ENCODE measurements around the gene ZACN. TPM values are rescaled to one million over a fixed set of nuclear protein-coding genes. Genes with fewer than 3 reads are reported as not detected.
A peak's percentile ranks its signal among the peaks of the same experiment; 100 is the strongest.

ZACN gene
- total RNA-seq, 1 donor from 2014 or later = not detected

DNA sequence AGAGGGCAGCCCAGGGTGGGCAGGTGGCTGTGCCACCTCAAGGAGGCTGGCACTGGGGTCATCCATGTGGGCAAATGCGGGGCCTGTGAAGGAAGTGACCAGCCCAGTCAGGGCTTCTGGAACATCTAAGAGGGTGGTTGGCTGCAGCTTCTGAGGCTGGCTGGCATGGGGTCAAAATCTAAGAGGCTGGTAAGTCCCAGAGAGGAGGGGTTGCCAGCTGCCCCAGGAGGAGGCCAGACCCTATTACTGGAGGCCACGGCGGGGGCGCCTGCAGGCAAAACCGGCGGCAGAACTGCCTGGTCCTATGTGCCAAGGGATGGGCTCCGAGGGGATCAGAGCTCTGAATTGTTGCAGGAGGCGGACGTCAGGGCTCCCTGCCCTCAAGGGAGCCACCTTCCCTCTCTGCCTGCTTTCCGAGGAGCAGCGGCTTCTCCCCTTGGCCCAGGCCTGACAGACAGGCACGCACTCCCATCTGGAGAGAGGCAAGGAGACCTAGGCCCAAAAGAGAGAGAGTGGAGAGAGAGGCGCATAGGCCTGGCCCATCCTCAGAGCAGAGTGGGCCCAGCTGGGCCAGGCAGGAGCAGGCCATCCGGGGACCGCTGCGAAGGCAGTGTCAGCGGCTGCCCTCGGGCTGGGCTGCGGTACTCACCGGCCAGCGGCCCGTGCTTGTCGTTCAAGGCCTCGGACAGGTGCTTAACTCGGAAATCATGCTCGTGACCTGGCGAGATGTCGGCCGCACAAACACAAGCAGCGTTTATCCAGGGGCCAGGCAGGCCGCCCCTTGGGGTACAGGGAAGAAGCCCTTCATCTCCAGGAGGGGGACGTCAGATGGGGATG is 10.9 kb downstream of the ZACN start:
- H3K36me3 ChIP-seq = peaks cover 4 to 82% of the 10 kb centered on the region in 2 donors
- no peak for TF ChIP-seq POLR2A (IDR thresholded peaks at IDR 0.05)
- TF ChIP-seq POLR2AphosphoS5 (IDR thresholded peaks at IDR 0.05; ENCODE audit: insufficient read depth in 1 of 2, low read depth in 1 of 2) = no peak
- TF ChIP-seq, protein P1, sequence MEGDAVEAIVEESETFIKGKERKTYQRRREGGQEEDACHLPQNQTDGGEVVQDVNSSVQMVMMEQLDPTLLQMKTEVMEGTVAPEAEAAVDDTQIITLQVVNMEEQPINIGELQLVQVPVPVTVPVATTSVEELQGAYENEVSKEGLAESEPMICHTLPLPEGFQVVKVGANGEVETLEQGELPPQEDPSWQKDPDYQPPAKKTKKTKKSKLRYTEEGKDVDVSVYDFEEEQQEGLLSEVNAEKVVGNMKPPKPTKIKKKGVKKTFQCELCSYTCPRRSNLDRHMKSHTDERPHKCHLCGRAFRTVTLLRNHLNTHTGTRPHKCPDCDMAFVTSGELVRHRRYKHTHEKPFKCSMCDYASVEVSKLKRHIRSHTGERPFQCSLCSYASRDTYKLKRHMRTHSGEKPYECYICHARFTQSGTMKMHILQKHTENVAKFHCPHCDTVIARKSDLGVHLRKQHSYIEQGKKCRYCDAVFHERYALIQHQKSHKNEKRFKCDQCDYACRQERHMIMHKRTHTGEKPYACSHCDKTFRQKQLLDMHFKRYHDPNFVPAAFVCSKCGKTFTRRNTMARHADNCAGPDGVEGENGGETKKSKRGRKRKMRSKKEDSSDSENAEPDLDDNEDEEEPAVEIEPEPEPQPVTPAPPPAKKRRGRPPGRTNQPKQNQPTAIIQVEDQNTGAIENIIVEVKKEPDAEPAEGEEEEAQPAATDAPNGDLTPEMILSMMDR (IDR thresholded peaks at IDR 0.05) = no peak
- H3K4me1 ChIP-seq = no peaks in the 10 kb centered on the region
- H3K27ac ChIP-seq = no peak overlapping the region
- intact Hi-C loops (cut with DNase I) = no loop called here
- no peak for DNase-seq (ENCODE audit: extremely low spot score in 2 of 2)
- H3K4me3 ChIP-seq = no peak overlapping the region
- no peaks in the 10 kb centered on the region for H3K9me3 ChIP-seq
- H3K27me3 ChIP-seq = no peaks in the 10 kb centered on the region

DNA sequence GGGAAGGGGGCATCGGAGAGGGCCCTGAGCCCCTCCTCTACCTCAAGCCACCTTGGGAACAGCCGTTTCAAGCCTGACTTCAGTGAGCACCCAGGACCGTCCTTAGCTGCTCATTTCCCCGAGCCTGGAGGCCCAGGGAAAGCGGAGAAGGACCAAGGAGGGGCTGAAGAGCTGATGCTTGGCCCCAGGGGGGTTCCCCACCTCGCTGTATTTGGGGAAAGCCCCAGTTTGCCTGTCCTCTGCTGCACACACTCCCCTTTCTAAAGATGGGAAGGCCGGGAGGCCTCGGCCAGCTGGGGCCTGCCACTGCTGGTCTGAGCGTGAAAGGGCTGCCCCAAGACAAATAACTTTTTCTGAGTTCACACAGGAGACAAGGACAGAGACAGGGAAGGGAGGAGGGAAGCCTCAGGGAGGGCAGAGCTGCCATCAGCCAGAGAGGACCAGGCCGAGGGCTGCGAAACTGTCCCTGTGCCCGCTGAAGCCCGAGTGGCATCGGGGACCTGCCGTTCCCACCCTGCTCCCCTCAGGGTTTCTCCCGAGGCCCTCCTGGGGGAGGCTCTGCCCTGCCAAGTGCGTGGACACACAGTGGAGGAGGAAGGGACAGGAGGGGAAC is 11.6 kb downstream of the ZACN start:
- Histone ChIP-seq H3K4me3 (no peak overlapping the region), H3K27ac (no peak overlapping the region), H3K9me3 (no peaks in the 10 kb centered on the region), H3K36me3 (peaks cover 4 to 82% of the 10 kb centered on the region in 2 donors), H3K4me1 (no peaks in the 10 kb centered on the region), H3K27me3 (no peaks in the 10 kb centered on the region)
- intact Hi-C loops (cut with DNase I) = no loop called here
- DNase-seq (ENCODE audit: extremely low spot score in 2 of 2) = no peak
- TF ChIP-seq, protein P1 (IDR thresholded peaks at IDR 0.05) = no peak
- no peak for TF ChIP-seq POLR2A (IDR thresholded peaks at IDR 0.05)

DNA sequence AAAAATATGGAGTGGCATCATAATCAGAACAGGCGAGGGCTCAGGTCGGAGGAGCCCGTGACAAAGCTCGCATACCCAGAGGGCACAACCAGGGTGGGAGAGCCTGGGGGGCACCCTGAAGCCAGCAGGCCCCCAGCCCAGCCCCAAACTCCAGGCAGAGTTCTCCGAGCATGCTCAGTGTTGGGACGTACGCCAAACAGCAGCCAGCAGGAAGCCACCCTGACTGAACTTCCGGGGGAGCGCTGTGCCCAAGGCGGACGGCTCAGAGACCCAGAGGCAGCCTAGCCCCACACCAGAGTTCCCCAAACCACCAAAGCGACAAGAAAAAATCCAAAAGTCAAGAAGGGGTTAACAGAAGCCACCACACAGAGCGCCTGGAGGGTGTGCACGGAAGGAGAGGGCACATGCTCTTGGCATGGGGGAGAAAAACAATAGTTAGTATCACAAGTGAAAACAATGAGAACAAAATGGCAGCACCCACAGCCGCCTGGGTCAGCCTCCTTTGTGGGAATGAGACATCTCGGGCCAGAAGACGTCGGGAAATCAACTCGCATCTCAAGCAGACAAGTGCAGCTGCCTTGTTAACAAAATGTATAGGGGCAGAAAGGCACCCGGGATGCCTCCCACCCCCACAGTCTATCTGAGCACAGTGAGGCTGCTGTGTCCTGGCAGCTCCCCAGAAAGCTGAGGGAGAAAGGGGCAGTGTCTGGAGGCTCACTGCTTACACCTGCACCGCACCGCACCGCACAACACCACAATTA is 12.7 kb downstream of the ZACN start:
- Histone ChIP-seq H3K4me3 (no peak overlapping the region), H3K27ac (no peak overlapping the region), H3K36me3 (peaks cover 4 to 81% of the 10 kb centered on the region in 2 donors), H3K4me1 (no peaks in the 10 kb centered on the region), H3K27me3 (no peaks in the 10 kb centered on the region), H3K9me3 (no peaks in the 10 kb centered on the region)
- intact Hi-C loops (cut with DNase I) = no loop called here
- TF ChIP-seq POLR2AphosphoS5 (IDR thresholded peaks at IDR 0.05; ENCODE audit: insufficient read depth in 1 of 2, low read depth in 1 of 2) (no peak), POLR2A (IDR thresholded peaks at IDR 0.05) (no peak)
- TF ChIP-seq, protein P1 (IDR thresholded peaks at IDR 0.05) = no peak
- DNase-seq (ENCODE audit: extremely low spot score in 2 of 2) = no peak

DNA sequence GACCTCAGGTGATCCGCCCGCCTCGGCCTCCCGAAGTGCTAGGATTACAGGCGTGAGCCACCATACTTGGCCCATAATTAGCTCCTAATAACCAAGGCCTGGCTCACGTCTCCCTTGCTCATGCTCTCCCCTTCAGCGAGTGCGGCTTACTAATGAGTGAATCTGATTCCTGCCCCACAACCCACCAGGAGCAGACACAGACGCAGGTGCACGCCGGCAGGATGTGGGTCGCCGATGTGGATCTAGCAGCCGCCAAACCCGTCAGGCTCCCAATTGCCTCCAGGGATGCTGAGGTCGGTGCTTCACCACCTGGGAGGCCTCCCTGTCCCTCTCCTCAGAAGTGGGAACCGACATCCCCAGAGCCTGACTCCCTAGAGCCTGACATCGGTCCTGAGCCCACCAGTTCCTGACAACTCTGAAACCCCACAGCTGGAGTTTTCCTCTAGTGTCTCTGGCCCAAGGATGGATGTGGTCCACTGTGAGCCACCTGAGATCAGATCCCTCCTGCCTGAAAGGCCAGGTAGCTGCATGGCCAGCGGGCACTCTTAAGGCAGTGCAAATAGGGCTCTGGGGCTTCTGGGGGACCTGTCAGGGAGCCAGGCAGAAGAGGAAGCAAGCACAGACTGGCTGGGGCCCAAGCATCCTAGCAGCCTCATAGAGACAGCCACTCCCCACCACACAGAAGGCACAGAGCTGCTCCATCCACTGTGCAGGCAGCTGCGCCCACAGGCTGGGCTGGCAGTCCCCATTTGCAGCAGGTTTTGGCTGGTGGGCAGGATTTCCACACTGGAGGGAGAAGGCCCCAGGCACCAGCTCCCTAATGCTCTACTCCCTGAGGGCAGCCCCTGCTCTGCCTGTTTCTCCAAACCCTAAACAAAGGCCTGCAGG is 13.8 kb downstream of the ZACN start:
- peak in 1 of 2 donors; percentile 84 for DNase-seq (ENCODE audit: extremely low spot score in 2 of 2)
- H3K4me1 ChIP-seq = no peaks in the 10 kb centered on the region
- no peaks in the 10 kb centered on the region for H3K27me3 ChIP-seq
- H3K27ac ChIP-seq = no peak overlapping the region
- no peaks in the 10 kb centered on the region for H3K9me3 ChIP-seq
- peaks cover 4 to 83% of the 10 kb centered on the region in 2 donors for H3K36me3 ChIP-seq
- H3K4me3 ChIP-seq = no peak overlapping the region
- intact Hi-C loops (cut with DNase I) = no loop called here
- TF ChIP-seq POLR2AphosphoS5 (IDR thresholded peaks at IDR 0.05; ENCODE audit: insufficient read depth in 1 of 2, low read depth in 1 of 2) = no peak
- TF ChIP-seq POLR2A (IDR thresholded peaks at IDR 0.05) = no peak
- TF ChIP-seq, protein P1 (IDR thresholded peaks at IDR 0.05) = no peak

All from vagina (tissue), 2 donors.